NT2/D1 (cell line): ENCODE data around the gene GALP.

Source experiments
- SUZ12 ChIP-seq: IDR thresholded peaks from 2 replicates; pipeline ENCODE4 v1.6.1; 2011; ENCODE audit not compliant: insufficient read length, insufficient read depth; ENCODE audit errors: extremely low read depth
- ZNF274 ChIP-seq: IDR thresholded peaks from 2 replicates; pipeline ENCODE4 v1.6.1; 2011; ENCODE audit warnings: mild to moderate bottlenecking, low read depth, low read length

DNA sequence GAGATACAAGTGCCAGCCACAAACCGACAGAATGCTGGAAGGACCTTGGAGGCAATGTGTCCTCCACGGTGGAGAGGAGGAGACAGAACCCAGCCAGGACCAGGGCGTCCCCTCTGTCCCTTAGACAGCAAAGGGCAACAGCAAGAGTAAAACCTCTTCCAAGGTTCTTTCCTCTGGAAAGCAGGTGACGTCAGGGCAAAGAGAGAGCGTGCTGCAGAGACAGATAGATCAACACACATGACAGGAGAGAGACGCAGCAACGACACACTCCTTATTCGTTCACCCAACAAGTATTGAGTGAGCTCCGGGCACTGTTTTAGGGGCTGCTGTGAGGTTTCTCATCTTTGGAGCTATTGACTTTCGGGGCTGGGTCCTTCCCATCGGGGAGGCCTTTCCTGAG, 1.3 kb upstream of the GALP start:
- TF ChIP-seq ZNF274 = no peak
- no peak for TF ChIP-seq SUZ12
